ELR (cell line): Measurements from ENCODE around the gene COL20A1.

Source experiments
- DNase-seq: peaks from one replicate; pipeline ENCODE4 v3.0.0-alpha.2; 2015; ENCODE audit warnings: low read depth

Gene COL20A1

DNA sequence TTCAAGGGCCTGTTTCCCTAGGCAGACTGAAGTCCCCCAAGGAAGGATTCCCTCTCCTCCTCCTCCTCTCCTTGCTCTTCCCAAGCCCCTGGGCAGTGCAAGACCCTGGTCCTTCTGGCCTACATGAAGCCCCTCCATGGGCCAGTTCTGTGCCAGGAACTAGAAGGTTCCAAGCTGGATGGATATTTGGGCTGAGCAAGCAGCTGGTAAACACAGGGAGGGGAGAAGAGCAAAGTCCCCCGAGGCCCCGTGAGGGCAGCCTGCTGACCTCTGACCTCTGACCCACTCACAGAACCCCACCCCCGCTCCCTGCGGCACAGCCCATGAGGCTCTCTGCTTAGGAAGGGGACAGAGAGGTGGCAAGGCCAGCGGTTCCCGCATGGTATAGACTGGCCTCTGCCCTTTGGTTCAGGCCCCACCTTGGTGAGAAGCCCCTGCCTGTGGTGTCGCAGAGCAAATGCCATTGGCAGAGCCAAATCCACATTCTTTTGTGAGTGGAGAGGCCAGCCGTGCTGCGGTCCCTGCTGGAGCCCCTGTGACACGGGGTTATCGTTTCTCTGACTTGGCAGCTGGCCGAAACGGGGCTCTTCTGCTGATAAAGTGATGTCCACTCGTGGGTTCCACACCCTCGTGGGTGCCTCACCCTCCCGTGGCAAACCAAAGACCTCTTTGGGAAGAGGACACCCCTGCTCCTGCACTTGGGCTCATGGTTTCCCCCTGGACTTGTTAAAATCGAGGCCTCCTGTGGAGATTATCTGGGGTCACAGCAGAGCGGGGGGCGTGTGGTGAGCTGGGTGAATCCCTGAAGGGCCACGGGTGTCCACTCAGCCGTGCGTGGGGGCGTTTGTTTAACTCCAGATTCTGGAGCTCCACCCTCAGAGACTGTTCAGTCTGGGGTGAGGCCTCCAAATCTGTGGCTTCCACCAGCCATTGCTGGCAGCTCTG is 70.3 kb downstream of the COL20A1 start:
- no peak for DNase-seq

DNA sequence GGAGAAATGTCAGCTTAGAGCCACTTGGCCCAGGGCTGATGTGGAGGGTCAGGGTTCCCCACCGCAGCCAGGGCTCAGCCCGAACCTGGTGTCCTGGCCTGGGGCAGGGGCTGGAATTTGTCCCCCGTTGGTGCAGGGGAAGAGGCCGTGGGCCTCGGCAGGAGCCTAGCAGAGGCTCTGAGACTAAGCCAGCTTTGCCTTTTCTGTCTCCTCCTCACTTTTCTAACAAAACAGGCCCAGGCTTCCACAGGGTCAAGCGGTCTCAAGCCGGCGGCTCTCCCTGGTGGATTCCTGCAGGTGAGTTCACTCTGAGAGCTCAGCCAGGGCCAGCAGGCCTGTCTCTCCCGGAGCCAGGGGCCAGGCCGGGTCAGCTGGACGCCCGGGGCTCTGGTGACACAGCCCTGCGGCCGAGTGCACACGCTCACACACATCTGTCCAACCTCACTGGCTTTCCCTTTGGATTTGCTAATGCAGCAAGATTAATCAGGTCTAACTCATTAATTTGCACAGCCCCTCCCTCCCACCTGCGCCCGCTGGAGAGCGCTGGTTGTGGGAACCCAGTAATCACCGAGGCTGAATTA is 71.1 kb downstream of the COL20A1 start:
- DNase-seq, result no peak

DNA sequence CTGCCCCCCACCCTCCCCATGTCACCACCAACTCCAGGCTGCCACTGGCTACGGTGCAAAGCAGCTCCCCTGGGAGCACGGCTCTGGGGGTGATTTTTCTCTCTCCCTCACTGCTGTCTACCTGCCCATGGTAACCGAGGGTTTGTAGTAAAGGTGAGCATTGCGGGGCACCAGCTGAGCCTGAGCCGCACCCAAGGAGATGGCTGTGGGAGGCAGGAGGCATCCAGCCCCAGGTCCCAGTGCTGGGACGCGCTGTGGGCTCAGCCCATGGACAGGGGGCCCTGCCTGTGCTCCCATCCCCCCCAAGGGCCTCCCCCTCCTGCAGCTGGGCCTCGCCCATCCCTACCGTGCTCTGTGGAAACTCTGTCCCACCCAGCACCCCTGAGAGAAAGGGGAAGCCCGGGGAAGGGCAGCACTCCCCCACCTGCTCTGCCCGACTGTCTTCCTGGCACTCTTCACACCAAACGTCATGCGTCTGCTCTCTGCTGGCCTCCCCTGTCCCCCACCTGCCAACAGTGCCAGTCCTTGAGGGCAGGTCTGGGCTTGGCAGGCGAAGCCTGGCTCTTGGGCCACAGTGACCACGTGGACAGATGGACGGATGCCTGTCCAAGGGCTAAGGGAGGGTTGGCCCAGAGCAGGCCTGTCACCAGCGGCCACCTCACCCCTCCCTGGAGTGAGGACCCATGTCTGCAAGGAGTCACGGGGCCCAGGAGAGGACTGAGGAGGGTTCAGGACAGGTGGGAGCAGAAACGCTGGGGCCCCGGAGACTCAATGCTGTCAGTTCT is 72.0 kb downstream of the COL20A1 start:
- no peak for DNase-seq

DNA sequence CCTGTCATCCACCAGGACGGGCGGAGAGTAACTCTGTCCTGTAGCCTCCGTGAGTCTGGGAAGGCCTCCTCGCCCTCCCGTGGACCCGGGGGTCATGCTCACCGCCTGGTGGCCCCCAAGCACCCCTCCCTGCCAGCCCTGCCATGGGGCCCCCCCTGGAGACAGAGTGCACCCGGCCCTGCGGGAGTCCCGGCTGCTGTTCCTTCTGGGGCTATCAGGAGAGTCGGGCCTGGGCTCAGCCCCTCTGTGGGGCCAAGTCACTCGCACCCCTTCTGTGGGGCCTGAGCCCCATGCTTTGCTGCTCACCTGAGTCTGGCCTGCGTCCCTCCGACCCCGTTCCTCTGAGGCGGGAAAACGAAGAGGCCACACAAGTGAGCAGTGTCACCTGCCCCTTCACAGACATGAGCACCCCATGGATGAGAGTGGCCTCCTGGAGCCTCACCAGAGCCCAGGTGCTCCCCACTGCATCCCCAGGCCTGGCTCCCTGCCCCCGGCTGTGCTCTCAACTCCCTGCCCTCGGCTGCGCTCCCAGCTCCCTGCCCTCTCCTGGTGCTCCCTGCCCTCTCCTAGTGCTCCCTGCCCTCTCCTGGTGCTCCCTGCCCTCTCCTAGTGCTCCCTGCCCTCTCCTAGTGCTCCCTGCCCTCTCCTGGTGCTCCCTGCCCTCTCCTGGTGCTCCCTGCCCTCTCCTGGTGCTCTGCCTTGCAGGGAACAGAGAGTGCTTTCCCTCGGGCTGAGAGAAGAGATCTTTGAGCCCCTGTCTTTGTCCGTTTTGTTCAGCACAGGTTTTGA is 72.8 kb downstream of the COL20A1 start:
- no peak for DNase-seq

DNA sequence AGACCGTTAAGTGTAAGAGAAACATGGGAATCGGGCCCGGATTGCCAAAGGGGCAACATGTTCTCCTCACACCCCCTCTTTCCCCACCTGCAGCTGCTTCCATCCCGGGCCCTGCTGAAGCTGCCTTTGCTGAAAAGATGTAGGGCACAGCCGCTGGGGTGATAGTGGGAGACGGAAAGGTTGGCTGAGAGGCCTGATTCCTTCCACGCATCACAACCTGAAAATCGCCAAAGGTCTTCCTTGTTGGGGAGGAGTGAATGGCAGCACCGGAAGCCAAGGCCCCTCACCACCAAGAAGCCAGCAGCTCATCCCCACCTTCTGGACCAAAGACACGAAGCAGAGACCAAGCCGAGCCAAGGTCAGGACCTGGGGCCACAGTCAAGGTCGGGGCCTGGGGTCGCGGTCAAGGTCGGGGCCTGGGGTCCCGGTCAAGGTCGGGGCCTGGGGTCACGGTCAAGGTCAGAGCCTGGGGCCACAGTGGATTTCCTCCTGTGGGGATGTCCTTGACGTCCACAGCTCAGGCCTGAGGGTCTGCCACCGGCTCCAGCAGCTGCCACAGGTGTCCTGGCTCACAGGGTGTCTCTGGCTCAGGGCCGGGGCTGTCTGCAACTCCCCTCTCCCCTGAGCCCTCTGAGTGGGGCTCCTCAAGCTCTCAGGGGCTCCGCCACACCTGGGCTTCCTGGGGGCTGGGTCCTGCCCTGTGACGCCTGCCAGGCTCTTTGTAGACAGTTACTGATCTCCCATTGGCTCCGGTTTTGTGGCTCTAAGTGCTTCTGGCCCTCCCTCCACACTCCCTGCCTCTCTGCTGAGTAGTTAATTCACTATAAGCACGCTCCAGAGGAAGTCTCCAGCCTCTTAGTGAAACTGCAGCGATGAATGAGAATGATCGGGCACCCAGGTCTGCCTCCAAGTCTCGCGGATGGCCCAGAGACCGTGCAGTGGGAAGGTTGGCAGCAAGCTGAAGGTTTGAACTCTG is 73.7 kb downstream of the COL20A1 start:
- DNase-seq, result no peak

DNA sequence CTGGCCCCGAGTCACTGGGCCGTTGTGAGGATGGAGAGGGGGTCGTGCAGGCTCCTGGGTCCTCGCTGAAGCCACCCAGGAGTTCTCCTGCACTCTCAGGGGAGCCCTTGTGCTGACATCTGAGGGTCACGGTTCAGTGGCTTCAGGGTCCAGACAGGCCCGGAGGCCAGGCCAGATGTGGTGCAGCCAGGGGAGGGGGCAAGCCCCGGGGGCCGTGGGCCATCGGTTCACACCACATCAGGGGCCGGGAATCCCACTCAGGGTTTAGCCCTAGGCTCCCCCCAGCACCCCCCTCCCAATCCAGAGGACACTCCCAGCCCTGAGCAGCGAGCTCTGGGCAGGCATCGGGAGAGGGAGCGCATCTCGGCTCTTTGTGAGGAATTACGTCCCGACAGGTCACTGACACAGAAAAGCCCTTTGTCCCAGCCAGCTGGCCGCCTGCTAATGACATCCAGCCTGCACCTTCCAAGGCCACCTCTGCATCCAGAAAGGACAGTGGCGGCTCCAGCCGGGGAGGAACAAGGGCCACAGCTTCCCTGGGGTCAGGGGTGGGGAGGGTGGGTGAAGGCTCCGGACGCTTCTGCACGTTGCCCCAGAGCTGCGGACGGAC is 74.6 kb downstream of the COL20A1 start:
- DNase-seq, result no peak

DNA sequence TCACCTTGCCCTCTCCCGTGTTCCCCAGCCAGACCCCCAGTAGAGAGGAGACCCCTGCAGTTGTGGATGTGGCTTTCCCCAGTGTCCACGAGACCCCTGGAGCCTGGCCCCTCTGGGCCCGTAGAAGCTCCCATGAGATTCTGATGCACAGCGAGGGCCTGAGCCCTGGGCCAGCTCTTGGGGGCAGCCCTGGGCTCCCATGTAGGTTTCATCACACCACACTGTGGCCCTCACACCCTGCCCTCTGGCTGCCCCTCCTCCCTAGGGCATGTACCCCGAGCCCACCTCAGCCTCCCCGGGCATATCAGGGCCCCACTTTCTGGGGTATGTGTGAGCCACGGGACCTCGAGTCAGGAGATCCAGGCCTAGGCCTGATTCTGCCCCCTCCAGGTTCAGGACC is 75.2 kb downstream of the COL20A1 start:
- DNase-seq, result no peak

DNA sequence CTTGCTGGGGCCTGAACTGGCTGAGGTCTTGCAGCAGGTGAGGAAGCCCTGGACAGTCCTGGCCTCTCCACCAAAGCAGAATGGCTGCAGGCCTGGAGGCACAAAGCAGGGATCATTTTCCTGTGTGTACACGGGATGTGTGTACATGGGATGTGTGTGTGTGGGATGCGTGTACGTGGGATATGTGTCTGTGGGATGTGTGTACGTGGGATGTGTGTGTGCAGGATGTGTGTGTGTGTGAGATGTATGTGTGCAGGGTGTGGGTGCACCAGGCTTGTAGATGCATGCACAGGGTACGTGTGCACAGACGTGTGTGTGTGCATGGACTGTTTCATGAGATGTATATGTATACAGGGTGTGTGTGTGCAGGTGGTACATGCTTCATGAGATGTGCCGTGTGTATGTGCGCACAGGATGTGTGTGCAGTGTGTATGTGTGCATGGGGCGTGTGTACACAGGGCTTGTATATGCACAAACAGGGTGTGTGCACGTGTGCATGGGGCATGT is 76.1 kb downstream of the COL20A1 start:
- DNase-seq, result no peak

- no peak for DNase-seq
These were observed 77.0 kb downstream of the COL20A1 start for GRCh38 chr20:63369724-63370617.

GRCh38 chr20:63370618-63371187 is 77.7 kb downstream of the COL20A1 start:
- DNase-seq, result no peak

DNA sequence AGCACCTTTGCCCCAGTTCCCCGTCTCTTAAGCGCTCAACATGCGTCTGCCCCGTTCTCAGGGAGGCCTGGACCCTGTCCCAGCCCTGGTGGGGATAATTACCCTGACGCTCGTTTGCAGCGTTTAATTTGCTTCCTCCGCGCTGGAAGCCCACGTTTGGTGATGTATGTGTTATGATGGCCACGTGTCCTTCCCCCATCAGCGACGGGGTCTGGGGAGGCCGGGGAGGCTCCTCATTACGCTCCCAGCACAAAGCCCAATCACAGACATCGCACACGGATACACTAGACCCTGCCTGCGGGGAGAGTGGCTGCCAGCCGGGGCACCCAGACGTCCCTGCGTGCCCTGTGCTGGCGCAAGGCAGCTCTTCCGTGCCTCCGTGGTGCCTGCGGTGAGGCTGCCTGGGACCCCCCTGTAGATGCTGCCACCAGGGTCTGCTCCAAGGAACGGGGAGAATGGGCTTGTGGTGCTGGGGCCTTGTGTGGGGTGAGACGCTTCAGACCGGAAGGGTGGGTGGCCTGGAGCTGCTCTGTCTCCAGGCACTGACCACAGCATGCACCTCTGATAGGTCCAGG is 78.4 kb downstream of the COL20A1 start:
- no peak for DNase-seq

DNA sequence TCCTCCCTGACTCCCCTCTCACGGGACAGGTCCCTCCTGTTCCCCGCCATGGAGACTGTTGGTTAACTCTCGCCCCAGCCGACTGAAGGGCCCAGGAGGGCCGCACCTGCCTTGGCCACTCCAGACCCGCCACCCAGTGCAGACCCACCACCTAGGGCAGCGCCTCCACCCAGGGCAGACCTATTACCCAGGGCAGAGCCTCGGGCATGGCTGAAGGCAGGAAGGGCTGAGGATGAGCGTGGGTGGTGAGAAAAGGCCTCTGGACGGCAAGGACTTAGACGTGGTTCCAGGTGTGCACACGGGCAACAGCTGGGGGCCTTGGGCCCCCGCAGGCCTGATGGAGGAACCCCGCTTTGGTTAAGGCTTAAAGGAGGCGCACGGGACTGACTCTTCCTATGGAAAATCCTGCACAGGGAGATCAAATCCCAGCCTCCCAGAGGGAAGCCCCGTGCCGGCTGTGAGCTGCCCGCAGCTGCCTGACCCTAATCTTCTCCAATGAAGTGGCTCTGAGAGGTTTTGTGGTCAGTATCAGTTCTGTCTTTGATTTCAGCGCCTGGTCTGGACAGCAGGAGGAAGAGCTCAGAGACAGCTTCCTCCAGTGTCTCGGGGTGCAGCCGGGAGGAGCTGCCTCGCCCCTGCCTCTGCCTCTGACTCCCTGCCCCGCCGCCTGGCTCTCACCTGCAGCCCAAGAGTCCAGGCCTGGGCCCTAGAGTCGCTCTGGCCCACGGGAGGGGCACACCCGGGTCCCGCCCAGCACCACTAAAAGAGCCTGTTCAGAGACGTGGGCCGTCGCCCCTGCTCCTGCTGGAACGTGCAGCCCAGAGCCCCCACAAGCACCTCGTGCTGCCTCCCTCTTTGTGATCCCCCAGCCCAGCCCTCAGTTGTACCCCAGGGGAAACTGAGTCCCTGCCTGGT is 80.2 kb downstream of the COL20A1 start:
- no peak for DNase-seq

GRCh38 chr20:63373996-63374395 is 81.0 kb downstream of the COL20A1 start:
- DNase-seq, result no peak

DNA sequence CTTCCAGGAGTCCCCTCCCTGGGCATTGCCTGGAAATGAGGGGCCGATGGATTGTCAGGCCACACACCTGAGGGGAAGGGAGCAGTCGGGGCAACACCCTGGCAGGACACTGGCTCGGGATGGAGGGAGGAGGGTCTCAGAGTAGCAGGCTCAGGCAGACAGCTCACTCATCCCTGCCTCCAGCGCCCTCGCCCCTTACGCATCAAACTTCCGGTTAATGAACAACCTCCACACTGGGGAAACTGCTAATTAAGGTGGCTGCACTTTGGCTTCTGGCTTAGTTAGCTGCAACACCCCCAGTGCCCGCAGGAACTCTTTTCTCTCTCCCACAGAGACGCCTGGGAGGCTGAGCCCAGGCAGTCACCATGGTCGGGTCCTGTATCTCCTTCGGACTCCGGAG is 81.5 kb downstream of the COL20A1 start:
- no peak for DNase-seq

- DNase-seq, result no peak
These were observed 82.5 kb downstream of the COL20A1 start for GRCh38 chr20:63375438-63375837.

- no peak for DNase-seq
These were observed 83.6 kb downstream of the COL20A1 start for GRCh38 chr20:63376283-63377250.
